ENCODE measurements around the gene ESYT3.

The ESYT3 gene

GRCh38 chr3:138496436-138496835 lies 62.0 kb downstream of the ESYT3 start:
- H3K27me3 ChIP-seq (ENCODE audit: low read depth, low read length) = no peaks in the 10 kb centered on the region
- H3K4me1 ChIP-seq (ENCODE audit: low read length) = no peaks in the 10 kb centered on the region
- no peaks in the 10 kb centered on the region for H3K79me2 ChIP-seq (ENCODE audit: low read length)
- H3K27ac ChIP-seq (ENCODE audit: low read length) = no peak overlapping the region
- no peak overlapping the region for H3K4me3 ChIP-seq (ENCODE audit: low read length)
- H3K9ac ChIP-seq (ENCODE audit: low read length) = no peak overlapping the region
- H3K9me3 ChIP-seq (ENCODE audit: insufficient read depth, low read length) = no peaks in the 10 kb centered on the region
- no peaks in the 10 kb centered on the region for H4K20me1 ChIP-seq (ENCODE audit: insufficient read depth, low read length)
- no peak overlapping the region for H3K4me2 ChIP-seq (ENCODE audit: low read length)
- TF ChIP-seq, protein P1, sequence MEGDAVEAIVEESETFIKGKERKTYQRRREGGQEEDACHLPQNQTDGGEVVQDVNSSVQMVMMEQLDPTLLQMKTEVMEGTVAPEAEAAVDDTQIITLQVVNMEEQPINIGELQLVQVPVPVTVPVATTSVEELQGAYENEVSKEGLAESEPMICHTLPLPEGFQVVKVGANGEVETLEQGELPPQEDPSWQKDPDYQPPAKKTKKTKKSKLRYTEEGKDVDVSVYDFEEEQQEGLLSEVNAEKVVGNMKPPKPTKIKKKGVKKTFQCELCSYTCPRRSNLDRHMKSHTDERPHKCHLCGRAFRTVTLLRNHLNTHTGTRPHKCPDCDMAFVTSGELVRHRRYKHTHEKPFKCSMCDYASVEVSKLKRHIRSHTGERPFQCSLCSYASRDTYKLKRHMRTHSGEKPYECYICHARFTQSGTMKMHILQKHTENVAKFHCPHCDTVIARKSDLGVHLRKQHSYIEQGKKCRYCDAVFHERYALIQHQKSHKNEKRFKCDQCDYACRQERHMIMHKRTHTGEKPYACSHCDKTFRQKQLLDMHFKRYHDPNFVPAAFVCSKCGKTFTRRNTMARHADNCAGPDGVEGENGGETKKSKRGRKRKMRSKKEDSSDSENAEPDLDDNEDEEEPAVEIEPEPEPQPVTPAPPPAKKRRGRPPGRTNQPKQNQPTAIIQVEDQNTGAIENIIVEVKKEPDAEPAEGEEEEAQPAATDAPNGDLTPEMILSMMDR (IDR thresholded peaks at IDR 0.05; ENCODE audit: low read depth, low read length) = no peak
- TF ChIP-seq EZH2phosphoT487 (IDR thresholded peaks at IDR 0.05; ENCODE audit: low read depth) = no peak
- no peak overlapping the region for H2AFZ ChIP-seq (ENCODE audit: low read depth, low read length)
- peaks cover 2% of the 10 kb centered on the region for H3K36me3 ChIP-seq (replicated peaks; ENCODE audit: low read depth, low read length)

- H3K9ac ChIP-seq (ENCODE audit: low read length) = no peak overlapping the region
- H4K20me1 ChIP-seq (ENCODE audit: insufficient read depth, low read length) = no peaks in the 10 kb centered on the region
- no peaks in the 10 kb centered on the region for H3K4me1 ChIP-seq (ENCODE audit: low read length)
- H3K27me3 ChIP-seq (ENCODE audit: low read depth, low read length) = no peaks in the 10 kb centered on the region
- no peak overlapping the region for H3K4me3 ChIP-seq (ENCODE audit: low read length)
- no peaks in the 10 kb centered on the region for H3K9me3 ChIP-seq (ENCODE audit: insufficient read depth, low read length)
- H3K36me3 ChIP-seq (replicated peaks; ENCODE audit: low read depth, low read length) = peaks cover 2% of the 10 kb centered on the region
- H3K79me2 ChIP-seq (ENCODE audit: low read length) = no peaks in the 10 kb centered on the region
- no peak overlapping the region for H2AFZ ChIP-seq (ENCODE audit: low read depth, low read length)
- TF ChIP-seq, protein P1 (IDR thresholded peaks at IDR 0.05; ENCODE audit: low read depth, low read length) = no peak
- TF ChIP-seq EZH2phosphoT487 (IDR thresholded peaks at IDR 0.05; ENCODE audit: low read depth) = no peak
- H3K27ac ChIP-seq (ENCODE audit: low read length) = no peak overlapping the region
- no peak overlapping the region for H3K4me2 ChIP-seq (ENCODE audit: low read length)
Observed at GRCh38 chr3:138497021-138497420, 62.6 kb downstream of the ESYT3 start.

- TF ChIP-seq EZH2phosphoT487 (IDR thresholded peaks at IDR 0.05; ENCODE audit: low read depth) = no peak
- TF ChIP-seq, protein P1 (IDR thresholded peaks at IDR 0.05; ENCODE audit: low read depth, low read length) = no peak
Observed at GRCh38 chr3:138497851-138498250, 63.4 kb downstream of the ESYT3 start.

GRCh38 chr3:138498991-138499390 lies 64.6 kb downstream of the ESYT3 start:
- Histone ChIP-seq H3K9ac (ENCODE audit: low read length) (no peak overlapping the region), H3K4me1 (ENCODE audit: low read length) (no peaks in the 10 kb centered on the region), H4K20me1 (ENCODE audit: insufficient read depth, low read length) (no peaks in the 10 kb centered on the region), H3K36me3 (replicated peaks; ENCODE audit: low read depth, low read length) (peaks cover 2% of the 10 kb centered on the region), H3K4me3 (ENCODE audit: low read length) (no peak overlapping the region), H3K79me2 (ENCODE audit: low read length) (no peaks in the 10 kb centered on the region), H2AFZ (ENCODE audit: low read depth, low read length) (no peak overlapping the region), H3K27ac (ENCODE audit: low read length) (no peak overlapping the region), H3K4me2 (ENCODE audit: low read length) (no peak overlapping the region), H3K27me3 (ENCODE audit: low read depth, low read length) (no peaks in the 10 kb centered on the region), H3K9me3 (ENCODE audit: insufficient read depth, low read length) (no peaks in the 10 kb centered on the region)
- TF ChIP-seq, protein P1 (IDR thresholded peaks at IDR 0.05; ENCODE audit: low read depth, low read length) = no peak
- no peak for TF ChIP-seq EZH2phosphoT487 (IDR thresholded peaks at IDR 0.05; ENCODE audit: low read depth)

More at GRCh38 chr3:138497851-138498250, 63.4 kb downstream of the ESYT3 start:
- no peak overlapping the region for H3K9ac ChIP-seq (ENCODE audit: low read length)
- H3K9me3 ChIP-seq (ENCODE audit: insufficient read depth, low read length) = no peaks in the 10 kb centered on the region
- no peak overlapping the region for H2AFZ ChIP-seq (ENCODE audit: low read depth, low read length)
- H3K79me2 ChIP-seq (ENCODE audit: low read length) = no peaks in the 10 kb centered on the region
- no peak overlapping the region for H3K27ac ChIP-seq (ENCODE audit: low read length)
- H3K27me3 ChIP-seq (ENCODE audit: low read depth, low read length) = no peaks in the 10 kb centered on the region
- no peaks in the 10 kb centered on the region for H3K4me1 ChIP-seq (ENCODE audit: low read length)
- H3K4me3 ChIP-seq (ENCODE audit: low read length) = no peak overlapping the region
- H4K20me1 ChIP-seq (ENCODE audit: insufficient read depth, low read length) = no peaks in the 10 kb centered on the region
- H3K4me2 ChIP-seq (ENCODE audit: low read length) = no peak overlapping the region
- peaks cover 2% of the 10 kb centered on the region for H3K36me3 ChIP-seq (replicated peaks; ENCODE audit: low read depth, low read length)

Data from OCI-LY3 (cell line).